WTC11 (cell line): ENCODE measurements around the gene SLC2A9. TPM values are rescaled to one million over a fixed set of nuclear protein-coding genes. Genes with fewer than 3 reads are reported as not detected.
A peak's percentile ranks its signal among the peaks of the same experiment; 100 is the strongest.
"Not testable (repeated sequence)": the region's sequence is repeated elsewhere in the genome, so short reads cannot be mapped to it uniquely, and the experiment has no call there.

Source experiments
- ATAC-seq: fragments of 200-7000 bp; cut with Tn5 transposase; 2 replicates; pipeline ENCODE4 v1.10.0; 2021; ENCODE audit warnings: mild to moderate bottlenecking, moderate library complexity
- CTCF ChIA-PET: fragments of 300-600 bp; sonication (Branson Sonifier 250); formaldehyde crosslinking; loops from one replicate; lab custom pipeline; 2021; ENCODE audit warnings: antibody characterized with exemption; lab: Charles Lee
- POLR2A ChIA-PET: fragments of 350-600 bp; sonication (Branson Sonifier 250); formaldehyde crosslinking; loops from one replicate; lab custom pipeline; 2021; ENCODE audit warnings: antibody characterized with exemption; lab: Charles Lee
- DNase-seq: peaks from one replicate; pipeline ENCODE4 v3.0.0; 2021; ENCODE audit warnings: low spot score
- H3K27ac Mint-ChIP-seq: 2 replicates; pipeline ENCODE4 v1.8.0; 2021; ENCODE audit warnings: mixed read lengths
- H3K27me3 Mint-ChIP-seq: 2 replicates; pipeline ENCODE4 v1.8.0; 2021; ENCODE audit warnings: low read depth, mild to moderate bottlenecking, moderate library complexity, mixed read lengths
- H3K36me3 Mint-ChIP-seq: 2 replicates; pipeline ENCODE4 v1.8.0; 2021; ENCODE audit warnings: mixed read lengths
- H3K4me1 Mint-ChIP-seq: 2 replicates; pipeline ENCODE4 v1.8.0; 2022; ENCODE audit warnings: mixed read lengths
- H3K4me3 Mint-ChIP-seq: 2 replicates; pipeline ENCODE4 v1.8.0; 2021; ENCODE audit warnings: mild to moderate bottlenecking, moderate library complexity, mixed read lengths
- H3K9me3 Mint-ChIP-seq: 2 replicates; pipeline ENCODE4 v1.8.0; 2021; ENCODE audit warnings: mixed read lengths
- CREM ChIP-seq: sonication (generic); formaldehyde crosslinking; IDR thresholded peaks from 2 replicates; pipeline ENCODE4 v1.8.1; 2022; ENCODE audit warnings: mild to moderate bottlenecking, missing genetic modification reagents, moderate library complexity
- CTCF ChIP-seq: fragments of 200-600 bp; IDR thresholded peaks from 2 replicates; pipeline ENCODE4 v1.8.0; 2022; ENCODE audit warnings: antibody characterized with exemption
- JUN ChIP-seq: sonication (generic); formaldehyde crosslinking; IDR thresholded peaks from 2 replicates; pipeline ENCODE4 v1.8.0; 2023; ENCODE audit warnings: mild to moderate bottlenecking, missing genetic modification reagents
- MYBL2 ChIP-seq: sonication (generic); formaldehyde crosslinking; IDR thresholded peaks from 2 replicates; pipeline ENCODE4 v1.8.1; 2023; ENCODE audit warnings: mild to moderate bottlenecking, moderate library complexity, missing genetic modification reagents
- NFATC4 ChIP-seq: fragments of 250-450 bp; sonication (Bioruptor Pico); IDR thresholded peaks from 2 replicates; pipeline ENCODE4 v1.9.0; 2021; ENCODE audit warnings: mild to moderate bottlenecking
- NFE2L1 ChIP-seq: sonication (generic); formaldehyde crosslinking; IDR thresholded peaks from 2 replicates; pipeline ENCODE4 v1.8.1; 2023; ENCODE audit warnings: missing genetic modification reagents
- NFYB ChIP-seq: sonication (generic); formaldehyde crosslinking; conservative IDR thresholded peaks from 2 replicates; pipeline ENCODE4 v1.8.0; 2022; ENCODE audit warnings: low read depth, missing genetic modification reagents
- ZBTB43 ChIP-seq: sonication (generic); formaldehyde crosslinking; IDR thresholded peaks from 2 replicates; pipeline ENCODE4 v1.8.1; 2023; ENCODE audit warnings: mild to moderate bottlenecking, missing genetic modification reagents
- ZMAT4 ChIP-seq: fragments of 250-450 bp; sonication (Bioruptor Pico); IDR thresholded peaks from 2 replicates; pipeline ENCODE4 v1.9.0; 2021; ENCODE audit warnings: mild to moderate bottlenecking
- ZNF138 ChIP-seq: sonication (generic); formaldehyde crosslinking; conservative IDR thresholded peaks from 2 replicates; pipeline ENCODE4 v1.8.1; 2022; ENCODE audit warnings: mild to moderate bottlenecking, moderate library complexity, missing genetic modification reagents
- total RNA-seq: library from RNA; stranded (reverse); gene quantifications from 3 replicates; pipeline ENCODE4 v1.2.3, GENCODE V29; 2021
- TF ChIP-seq, protein P1 (sequence below): sonication (generic); formaldehyde crosslinking; IDR thresholded peaks from 2 replicates; pipeline ENCODE4 v1.8.1; 2023; ENCODE audit warnings: mild to moderate bottlenecking, missing genetic modification reagents, borderline replicate concordance
- TF ChIP-seq, protein P2 (sequence below): sonication (generic); formaldehyde crosslinking; IDR thresholded peaks from 2 replicates; pipeline ENCODE4 v1.8.0; 2023; ENCODE audit warnings: missing genetic modification reagents

The SLC2A9 gene
- total RNA-seq, 1 experiment from 2014 or later: not detected

DNA sequence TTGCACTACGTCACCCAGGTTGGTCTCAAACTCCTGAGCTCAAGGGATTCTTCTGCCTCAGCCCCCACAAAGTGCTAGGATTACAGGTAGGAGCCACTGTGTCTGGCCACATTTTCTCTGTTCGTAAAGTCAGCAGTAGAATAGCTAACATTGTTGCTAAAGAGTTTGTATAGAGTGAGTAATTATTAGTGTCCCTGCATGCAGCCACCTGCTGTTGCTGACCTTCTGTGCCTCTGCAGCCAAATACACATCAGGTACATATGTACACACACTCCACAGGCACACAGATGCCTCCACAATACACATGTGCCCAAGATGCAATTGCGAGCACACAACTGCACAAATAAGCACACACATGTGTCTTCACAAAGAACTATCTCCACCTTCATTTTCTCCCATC, 228.9 kb downstream of the SLC2A9 start:
- no peak overlapping the region for H3K27ac Mint-ChIP-seq
- CTCF ChIA-PET: interaction anchor here (0.7 kb wide), 1 partner anchor 187 kb away, joined by 4 read pairs; no protein-coding TSS in a partner anchor
- H3K4me1 Mint-ChIP-seq: no peaks in the 10 kb centered on the region
- H3K9me3 Mint-ChIP-seq: peaks cover 20% of the 10 kb centered on the region
- no peaks in the 10 kb centered on the region for H3K36me3 Mint-ChIP-seq
- ATAC-seq (no peak), DNase-seq (no peak)
- POLR2A ChIA-PET: no interaction called here
- TF ChIP-seq NFE2L1 (CRISPR knock-in tag) (no peak), CREM (no peak), NFATC4 (CRISPR knock-in tag) (no peak), JUN (CRISPR knock-in tag) (no peak), ZBTB43 (no peak), CTCF (no peak), MYBL2 (CRISPR knock-in tag) (no peak), ZMAT4 (CRISPR knock-in tag) (no peak)
- TF ChIP-seq, protein P1, sequence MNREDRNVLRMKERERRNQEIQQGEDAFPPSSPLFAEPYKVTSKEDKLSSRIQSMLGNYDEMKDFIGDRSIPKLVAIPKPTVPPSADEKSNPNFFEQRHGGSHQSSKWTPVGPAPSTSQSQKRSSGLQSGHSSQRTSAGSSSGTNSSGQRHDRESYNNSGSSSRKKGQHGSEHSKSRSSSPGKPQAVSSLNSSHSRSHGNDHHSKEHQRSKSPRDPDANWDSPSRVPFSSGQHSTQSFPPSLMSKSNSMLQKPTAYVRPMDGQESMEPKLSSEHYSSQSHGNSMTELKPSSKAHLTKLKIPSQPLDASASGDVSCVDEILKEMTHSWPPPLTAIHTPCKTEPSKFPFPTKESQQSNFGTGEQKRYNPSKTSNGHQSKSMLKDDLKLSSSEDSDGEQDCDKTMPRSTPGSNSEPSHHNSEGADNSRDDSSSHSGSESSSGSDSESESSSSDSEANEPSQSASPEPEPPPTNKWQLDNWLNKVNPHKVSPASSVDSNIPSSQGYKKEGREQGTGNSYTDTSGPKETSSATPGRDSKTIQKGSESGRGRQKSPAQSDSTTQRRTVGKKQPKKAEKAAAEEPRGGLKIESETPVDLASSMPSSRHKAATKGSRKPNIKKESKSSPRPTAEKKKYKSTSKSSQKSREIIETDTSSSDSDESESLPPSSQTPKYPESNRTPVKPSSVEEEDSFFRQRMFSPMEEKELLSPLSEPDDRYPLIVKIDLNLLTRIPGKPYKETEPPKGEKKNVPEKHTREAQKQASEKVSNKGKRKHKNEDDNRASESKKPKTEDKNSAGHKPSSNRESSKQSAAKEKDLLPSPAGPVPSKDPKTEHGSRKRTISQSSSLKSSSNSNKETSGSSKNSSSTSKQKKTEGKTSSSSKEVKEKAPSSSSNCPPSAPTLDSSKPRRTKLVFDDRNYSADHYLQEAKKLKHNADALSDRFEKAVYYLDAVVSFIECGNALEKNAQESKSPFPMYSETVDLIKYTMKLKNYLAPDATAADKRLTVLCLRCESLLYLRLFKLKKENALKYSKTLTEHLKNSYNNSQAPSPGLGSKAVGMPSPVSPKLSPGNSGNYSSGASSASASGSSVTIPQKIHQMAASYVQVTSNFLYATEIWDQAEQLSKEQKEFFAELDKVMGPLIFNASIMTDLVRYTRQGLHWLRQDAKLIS (CRISPR knock-in tag): no peak
- TF ChIP-seq, protein P2, sequence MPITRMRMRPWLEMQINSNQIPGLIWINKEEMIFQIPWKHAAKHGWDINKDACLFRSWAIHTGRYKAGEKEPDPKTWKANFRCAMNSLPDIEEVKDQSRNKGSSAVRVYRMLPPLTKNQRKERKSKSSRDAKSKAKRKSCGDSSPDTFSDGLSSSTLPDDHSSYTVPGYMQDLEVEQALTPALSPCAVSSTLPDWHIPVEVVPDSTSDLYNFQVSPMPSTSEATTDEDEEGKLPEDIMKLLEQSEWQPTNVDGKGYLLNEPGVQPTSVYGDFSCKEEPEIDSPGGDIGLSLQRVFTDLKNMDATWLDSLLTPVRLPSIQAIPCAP (CRISPR knock-in tag): no peak
- TF ChIP-seq, all 79 proteins: peak for 0
- H3K4me3 Mint-ChIP-seq: no peak overlapping the region
- H3K27me3 Mint-ChIP-seq: peaks cover 4% of the 10 kb centered on the region; the same call in 1 of the 2 replicates

GRCh38 chr4:9785891-9786290, 235.4 kb downstream of the SLC2A9 start:
- H3K27ac Mint-ChIP-seq, H3K4me3 Mint-ChIP-seq, DNase-seq, CTCF ChIA-PET, ATAC-seq, POLR2A ChIA-PET, H3K36me3 Mint-ChIP-seq, H3K9me3 Mint-ChIP-seq: not testable (repeated sequence)
- Mint-ChIP-seq H3K4me1 (peaks cover 11% of the 10 kb centered on the region), H3K27me3 (peaks cover 44% of the 10 kb centered on the region)

- POLR2A ChIA-PET: no interaction called here
- Mint-ChIP-seq H3K36me3 (no peaks in the 10 kb centered on the region), H3K27ac (no peak overlapping the region), H3K27me3 (peaks cover 73% of the 10 kb centered on the region), H3K4me3 (peak overlapping the region; percentile 66), H3K9me3 (no peaks in the 10 kb centered on the region), H3K4me1 (peaks cover 11% of the 10 kb centered on the region)
- DNase-seq: no peak
- CTCF ChIA-PET: interaction anchor here (0.6 kb wide), 1 partner anchor 19 kb away, joined by 3 read pairs; no protein-coding TSS in a partner anchor
- no peak for ATAC-seq
- TF ChIP-seq ZNF138 (CRISPR knock-in tag) (peak; percentile 75; the same call in 1 of the 2 replicates), NFYB (CRISPR knock-in tag) (no peak)
Measured at GRCh38 chr4:9782136-9782436, 239.2 kb downstream of the SLC2A9 start.
